ENCODE data around the gene CCNJL.

- no peak for TF ChIP-seq POLR2A (IDR thresholded peaks at IDR 0.05)
- no peak for TF ChIP-seq POLR2AphosphoS5 (IDR thresholded peaks at IDR 0.05; ENCODE audit: insufficient read depth in 1 of 2, low read depth in 1 of 2)
- no peak for TF ChIP-seq CTCF (IDR thresholded peaks at IDR 0.05)
Observed at GRCh38 chr5:160262151-160263074, 50.0 kb downstream of the CCNJL start.

All from vagina (tissue), 2 donors.